Ascending aorta (tissue), 2 donors: Measurements from ENCODE around the gene LNPEP. TPM values are rescaled to one million over a fixed set of nuclear protein-coding genes. Genes with fewer than 3 reads are reported as not detected.

ENCODE experiments used
- DNase-seq, 2 donors: peaks; one replicate each; pipeline ENCODE4 v3.0.0-alpha.2; 2019; ENCODE audit warnings: low spot score in 2 of 2
- H3K27ac ChIP-seq, 2 donors: fragments of 200-600 bp; sonication (generic); one replicate each; pipeline ENCODE4 v1.5.1; 2016 to 2017; ENCODE audit warnings: mild to moderate bottlenecking in 1 of 2
- H3K27me3 ChIP-seq: fragments of 200-600 bp; sonication (generic); one replicate; pipeline ENCODE4 v1.5.1; 2017
- H3K36me3 ChIP-seq, 2 donors: fragments of 200-600 bp; sonication (generic); one replicate each; pipeline ENCODE4 v1.5.1; 2016
- H3K4me1 ChIP-seq, 2 donors: fragments of 200-600 bp; sonication (generic); one replicate each; pipeline ENCODE4 v1.5.1; 2016 to 2017; ENCODE audit warnings: mild to moderate bottlenecking in 1 of 2
- H3K4me3 ChIP-seq, 2 donors: fragments of 200-600 bp; sonication (generic); one replicate each; pipeline ENCODE4 v1.5.1; 2016 to 2017; ENCODE audit warnings: mild to moderate bottlenecking in 1 of 2
- H3K9me3 ChIP-seq, 2 donors: fragments of 200-600 bp; sonication (generic); one replicate each; pipeline ENCODE4 v1.5.1; 2016
- CTCF ChIP-seq, 3 experiments: fragments of 200-600 bp in 2 of 3; fragments of 450-650 bp in 1 of 3; sonication (generic) in 2 of 3; IDR thresholded peaks; one replicate each; pipeline ENCODE4 v1.5.1; 2016 to 2019; ENCODE audit warnings: antibody characterized with exemption in 3 of 3, mild to moderate bottlenecking in 1 of 3, moderate library complexity in 1 of 3
- intact Hi-C: fragments of 100-400 bp; cut with DNase I; formaldehyde crosslinking; loops from one replicate; pipeline ENCODE4 v1.15.1; 2023
- total RNA-seq: library from RNA; depleted of rRNA; stranded (reverse); fragments of >200 nt; gene quantifications from one replicate; pipeline ENCODE4 v1.1.0, GENCODE V29; 2016

The LNPEP gene
- total RNA-seq, 1 donor from 2014 or later, result 35.3 TPM

GRCh38 chr5:96922499-96923244 is 13.2 kb upstream of the LNPEP start:
- DNase-seq, result no peak
- no peak for TF ChIP-seq CTCF (IDR thresholded peaks at IDR 0.05)
- Histone ChIP-seq H3K27me3 (no peaks in the 10 kb centered on the region), H3K9me3 (no peaks in the 10 kb centered on the region), H3K4me1 (no peaks in the 10 kb centered on the region), H3K36me3 (no peaks in the 10 kb centered on the region), H3K27ac (no peak overlapping the region), H3K4me3 (no peak overlapping the region)
- intact Hi-C loops, result no loop called here

GRCh38 chr5:96924016-96924443 is 11.8 kb upstream of the LNPEP start:
- intact Hi-C loops, result no loop called here

GRCh38 chr5:96926276-96926675 is 9.6 kb upstream of the LNPEP start:
- DNase-seq, result no peak
- no peaks in the 10 kb centered on the region for H3K36me3 ChIP-seq
- no peaks in the 10 kb centered on the region for H3K9me3 ChIP-seq
- no peak overlapping the region for H3K4me3 ChIP-seq
- H3K27me3 ChIP-seq, result no peaks in the 10 kb centered on the region
- H3K27ac ChIP-seq, result no peak overlapping the region
- no peak for TF ChIP-seq CTCF (IDR thresholded peaks at IDR 0.05)
- intact Hi-C loops, result no loop called here
- H3K4me1 ChIP-seq, result no peaks in the 10 kb centered on the region

More at GRCh38 chr5:96924016-96924443, 11.8 kb upstream of the LNPEP start:
- Histone ChIP-seq H3K36me3 (no peaks in the 10 kb centered on the region), H3K27me3 (no peaks in the 10 kb centered on the region), H3K4me1 (no peaks in the 10 kb centered on the region), H3K9me3 (no peaks in the 10 kb centered on the region), H3K27ac (no peak overlapping the region), H3K4me3 (no peak overlapping the region)
- DNase-seq, result no peak
- TF ChIP-seq CTCF (IDR thresholded peaks at IDR 0.05), result no peak

- TF ChIP-seq CTCF (IDR thresholded peaks at IDR 0.05), result no peak
- intact Hi-C loops, result no loop called here
Observed at GRCh38 chr5:96927008-96927407, 8.9 kb upstream of the LNPEP start.

GRCh38 chr5:96928931-96929708 is 6.8 kb upstream of the LNPEP start:
- Histone ChIP-seq H3K9me3 (no peaks in the 10 kb centered on the region), H3K4me1 (peaks cover 0 to 7% of the 10 kb centered on the region in 2 donors), H3K27me3 (no peaks in the 10 kb centered on the region), H3K27ac (no peak overlapping the region), H3K4me3 (no peak overlapping the region), H3K36me3 (no peaks in the 10 kb centered on the region)
- DNase-seq, result no peak
- intact Hi-C loops, result no loop called here
- TF ChIP-seq CTCF (IDR thresholded peaks at IDR 0.05), result no peak

More at GRCh38 chr5:96927008-96927407, 8.9 kb upstream of the LNPEP start:
- no peak for DNase-seq
- Histone ChIP-seq H3K27me3 (no peaks in the 10 kb centered on the region), H3K36me3 (no peaks in the 10 kb centered on the region), H3K4me1 (no peaks in the 10 kb centered on the region), H3K9me3 (no peaks in the 10 kb centered on the region), H3K4me3 (no peak overlapping the region), H3K27ac (no peak overlapping the region)
